Naive thymus-derived CD4-positive, alpha-beta T cell (primary cell): ENCODE measurements around the gene CAMTA1. TPM values are rescaled to one million over a fixed set of nuclear protein-coding genes. Genes with fewer than 3 reads are reported as not detected.

Experiments
- ATAC-seq: fragments of 150-1000 bp; cut with Tn5 transposase; 2 replicates; pipeline ENCODE4 v1.10.0; 2021; ENCODE audit warnings: mild to moderate bottlenecking, moderate library complexity
- CTCF ChIA-PET: fragments of 350-600 bp; sonication (Branson Sonifier 250); formaldehyde crosslinking; loops from one replicate; lab custom pipeline; 2021; ENCODE audit warnings: antibody characterized with exemption; lab: Charles Lee
- POLR2A ChIA-PET: fragments of 350-600 bp; sonication (Branson Sonifier 250); formaldehyde crosslinking; loops from one replicate; lab custom pipeline; 2021; ENCODE audit warnings: antibody characterized with exemption, inconsistent platforms; lab: Charles Lee
- DNase-seq, 9 donors: peaks; one replicate each; pipeline versions ENCODE4 v3.0.0 to v3.0.0-alpha.2; 2020 to 2022; ENCODE audit warnings: mixed read lengths in 1 of 9
- H3K27ac ChIP-seq: one replicate; pipeline ENCODE4 v1.7.0; 2013; ENCODE audit warnings: mild to moderate bottlenecking, low read depth, low read length, moderate library complexity
- H3K27me3 ChIP-seq, 2 donors: one replicate each; pipeline ENCODE4 v1.7.0; 2013; ENCODE audit warnings: low read length in 2 of 2, mild to moderate bottlenecking in 2 of 2, moderate library complexity in 2 of 2; ENCODE audit not compliant: control insufficient read depth in 2 of 2, insufficient read depth in 2 of 2
- H3K36me3 ChIP-seq, 3 experiments: 1 replicate in 2 of 3; 2 replicates in 1 of 3; pipeline ENCODE4 v1.7.0; 2013; ENCODE audit warnings: low read length in 3 of 3, mild to moderate bottlenecking in 3 of 3, moderate library complexity in 1 of 3; ENCODE audit not compliant: insufficient read depth in 3 of 3, control insufficient read depth in 2 of 3
- H3K4me1 ChIP-seq, 2 donors: one replicate each; pipeline ENCODE4 v1.7.0; 2013; ENCODE audit warnings: low read length in 2 of 2, mild to moderate bottlenecking in 2 of 2, moderate library complexity in 1 of 2; ENCODE audit not compliant: control insufficient read depth in 2 of 2, insufficient read depth in 2 of 2
- H3K4me3 ChIP-seq: 2 replicates; pipeline ENCODE4 v1.7.0; 2013; ENCODE audit warnings: mild to moderate bottlenecking, low read length
- H3K9me3 ChIP-seq, 3 experiments: 1 replicate in 2 of 3; 2 replicates in 1 of 3; pipeline ENCODE4 v1.7.0; 2013; ENCODE audit warnings: low read length in 3 of 3; ENCODE audit not compliant: control insufficient read depth in 2 of 3
- H3K27ac Mint-ChIP-seq, 9 donors: one replicate each; pipeline ENCODE4 v1.8.0; 2020 to 2022; ENCODE audit warnings: mixed read lengths in 9 of 9, mild to moderate bottlenecking in 8 of 9, moderate library complexity in 5 of 9, inconsistent platforms in 2 of 9
- H3K27me3 Mint-ChIP-seq, 5 donors: one replicate each; pipeline ENCODE4 v1.8.0; 2021 to 2022; ENCODE audit warnings: mixed read lengths in 5 of 5, mild to moderate bottlenecking in 1 of 5
- H3K36me3 Mint-ChIP-seq, 5 donors: one replicate each; pipeline ENCODE4 v1.8.0; 2020 to 2022; ENCODE audit warnings: mixed read lengths in 5 of 5, mild to moderate bottlenecking in 3 of 5, inconsistent platforms in 1 of 5
- H3K4me1 Mint-ChIP-seq, 7 donors: one replicate each; pipeline ENCODE4 v1.8.0; 2020 to 2022; ENCODE audit warnings: mixed read lengths in 7 of 7, mild to moderate bottlenecking in 3 of 7, inconsistent platforms in 1 of 7
- H3K4me3 Mint-ChIP-seq, 10 donors: one replicate each; pipeline ENCODE4 v1.8.0; 2020 to 2022; ENCODE audit warnings: mild to moderate bottlenecking in 10 of 10, mixed read lengths in 10 of 10, moderate library complexity in 6 of 10, inconsistent platforms in 2 of 10
- H3K9me3 Mint-ChIP-seq, 11 donors: one replicate each; pipeline ENCODE4 v1.8.0; 2020 to 2022; ENCODE audit warnings: mixed read lengths in 11 of 11, mild to moderate bottlenecking in 4 of 11, inconsistent platforms in 1 of 11, moderate library complexity in 1 of 11
- intact Hi-C, 2 donors: fragments of 100-400 bp; cut with micrococcal nuclease; formaldehyde crosslinking; loops; one replicate each; pipeline ENCODE4 v1.15.1; 2023
- polyA plus RNA-seq, 2 donors: library from polyadenylated mRNA; unstranded; fragments of 300-500 nt; fragmentation: Illumina TruSeq; gene quantifications; one replicate each; pipeline ENCODE4 v1.2.3, GENCODE V29; 2021
- total RNA-seq, 6 experiments: library from RNA in 5 of 6; stranded (reverse) in 5 of 6; gene quantifications; 1 replicate in 5 of 6; 2 replicates in 1 of 6; pipeline ENCODE4 v1.2.3 and lab custom pipeline; 2021 to 2026

CAMTA1 gene
- total and polyA plus RNA-seq, 7 experiments from 2014 or later: 38.1 to 68.6 (median 42.6) TPM

GRCh38 chr1:6987940-6988339 is 202.7 kb downstream of the CAMTA1 start:
- no peaks in the 10 kb centered on the region for H3K4me1 ChIP-seq
- H3K36me3 ChIP-seq: no peaks in the 10 kb centered on the region
- Mint-ChIP-seq H3K27me3 (peaks cover 13 to 22% (median 19%) of the 10 kb centered on the region in 5 donors), H3K9me3 (peaks cover 0 to 7% (median 0%) of the 10 kb centered on the region in 11 donors), H3K4me1 (no peaks in the 10 kb centered on the region), H3K27ac (no peak overlapping the region), H3K4me3 (no peak overlapping the region), H3K36me3 (no peaks in the 10 kb centered on the region)
- no peak overlapping the region for H3K4me3 ChIP-seq
- ChIA-PET POLR2A (no interaction called here), CTCF (no interaction called here)
- H3K27me3 ChIP-seq: no peaks in the 10 kb centered on the region
- H3K27ac ChIP-seq: no peak overlapping the region
- no peaks in the 10 kb centered on the region for H3K9me3 ChIP-seq
- intact Hi-C loops: no loop called here
- ATAC-seq: no peak
- DNase-seq: no peak

- Mint-ChIP-seq H3K9me3 (peaks cover 0 to 7% (median 0%) of the 10 kb centered on the region in 11 donors), H3K27me3 (peaks cover 7 to 20% (median 17%) of the 10 kb centered on the region in 5 donors), H3K4me3 (no peak overlapping the region), H3K27ac (no peak overlapping the region), H3K36me3 (no peaks in the 10 kb centered on the region), H3K4me1 (no peaks in the 10 kb centered on the region)
- H3K27me3 ChIP-seq: no peaks in the 10 kb centered on the region
- no peaks in the 10 kb centered on the region for H3K9me3 ChIP-seq
- intact Hi-C loops: no loop called here
- DNase-seq: no peak
- H3K4me3 ChIP-seq: no peak overlapping the region
- no peaks in the 10 kb centered on the region for H3K36me3 ChIP-seq
- no peak overlapping the region for H3K27ac ChIP-seq
- ChIA-PET CTCF (no interaction called here), POLR2A (no interaction called here)
- no peak for ATAC-seq
- no peaks in the 10 kb centered on the region for H3K4me1 ChIP-seq
Measured at GRCh38 chr1:6988796-6989195, 203.5 kb downstream of the CAMTA1 start.

GRCh38 chr1:6989212-6990159 is 204.2 kb downstream of the CAMTA1 start:
- intact Hi-C loops: no loop called here
- Mint-ChIP-seq H3K36me3 (peaks cover 0 to 3% (median 0%) of the 10 kb centered on the region in 5 donors), H3K4me1 (no peaks in the 10 kb centered on the region), H3K27me3 (peaks cover 7 to 22% (median 19%) of the 10 kb centered on the region in 5 donors), H3K9me3 (peaks cover 0 to 12% (median 2%) of the 10 kb centered on the region in 11 donors), H3K4me3 (no peak overlapping the region), H3K27ac (peak overlapping the region in 1 of 9 donors; percentile 9)
- H3K27me3 ChIP-seq: no peaks in the 10 kb centered on the region
- no peak overlapping the region for H3K27ac ChIP-seq
- no peak overlapping the region for H3K4me3 ChIP-seq
- no peaks in the 10 kb centered on the region for H3K9me3 ChIP-seq
- ATAC-seq (no peak), DNase-seq (no peak)
- POLR2A ChIA-PET: no interaction called here
- no peaks in the 10 kb centered on the region for H3K4me1 ChIP-seq
- no peaks in the 10 kb centered on the region for H3K36me3 ChIP-seq
- CTCF ChIA-PET: no interaction called here

- DNase-seq: no peak
- peaks cover 0 to under 1% (median 0%) of the 10 kb centered on the region in 7 donors for H3K4me1 Mint-ChIP-seq
- intact Hi-C loops: no loop called here
- peaks cover 0 to 3% (median 0%) of the 10 kb centered on the region in 5 donors for H3K36me3 Mint-ChIP-seq
- ATAC-seq: no peak
- Histone ChIP-seq H3K9me3 (no peaks in the 10 kb centered on the region), H3K27me3 (no peaks in the 10 kb centered on the region), H3K27ac (no peak overlapping the region), H3K4me3 (no peak overlapping the region), H3K36me3 (no peaks in the 10 kb centered on the region), H3K4me1 (no peaks in the 10 kb centered on the region)
- ChIA-PET POLR2A (no interaction called here), CTCF (no interaction called here)
- H3K27ac Mint-ChIP-seq: no peak overlapping the region
- peaks cover 0 to 12% (median 2%) of the 10 kb centered on the region in 11 donors for H3K9me3 Mint-ChIP-seq
- H3K27me3 Mint-ChIP-seq: peaks cover 7 to 27% (median 13%) of the 10 kb centered on the region in 5 donors
- no peak overlapping the region for H3K4me3 Mint-ChIP-seq
Measured at GRCh38 chr1:6991266-6991665, 206.0 kb downstream of the CAMTA1 start.

GRCh38 chr1:6995789-6996188 is 210.5 kb downstream of the CAMTA1 start:
- Mint-ChIP-seq H3K36me3 (peaks cover 0 to 3% (median 0%) of the 10 kb centered on the region in 5 donors), H3K4me3 (no peak overlapping the region), H3K27ac (no peak overlapping the region), H3K9me3 (peaks cover 0 to 11% (median under 1%) of the 10 kb centered on the region in 11 donors), H3K27me3 (peaks cover 0 to 33% (median 11%) of the 10 kb centered on the region in 5 donors), H3K4me1 (peaks cover 0 to 8% (median 4%) of the 10 kb centered on the region in 7 donors)
- H3K9me3 ChIP-seq: no peaks in the 10 kb centered on the region
- H3K27me3 ChIP-seq: no peaks in the 10 kb centered on the region
- POLR2A ChIA-PET: no interaction called here
- DNase-seq (no peak), ATAC-seq (no peak)
- H3K4me3 ChIP-seq: no peak overlapping the region
- H3K36me3 ChIP-seq: no peaks in the 10 kb centered on the region
- intact Hi-C loops: no loop called here
- H3K27ac ChIP-seq: no peak overlapping the region
- CTCF ChIA-PET: no interaction called here
- H3K4me1 ChIP-seq: no peaks in the 10 kb centered on the region

GRCh38 chr1:6996371-6996770 is 211.1 kb downstream of the CAMTA1 start:
- DNase-seq (peak in 1 of 9 donors; percentile 3), ATAC-seq (no peak)
- no peak overlapping the region for H3K27ac ChIP-seq
- H3K36me3 ChIP-seq: no peaks in the 10 kb centered on the region
- no peaks in the 10 kb centered on the region for H3K4me1 ChIP-seq
- Mint-ChIP-seq H3K4me3 (no peak overlapping the region), H3K4me1 (peaks cover 0 to 8% (median 4%) of the 10 kb centered on the region in 7 donors), H3K36me3 (peaks cover 0 to 3% (median 0%) of the 10 kb centered on the region in 5 donors), H3K9me3 (peaks cover 0 to 11% (median 0%) of the 10 kb centered on the region in 11 donors), H3K27me3 (peaks cover 0 to 29% (median 11%) of the 10 kb centered on the region in 5 donors), H3K27ac (peak overlapping the region in 1 of 9 donors; percentile 18)
- POLR2A ChIA-PET: no interaction called here
- H3K4me3 ChIP-seq: no peak overlapping the region
- no peaks in the 10 kb centered on the region for H3K9me3 ChIP-seq
- CTCF ChIA-PET: no interaction called here
- no peaks in the 10 kb centered on the region for H3K27me3 ChIP-seq
- intact Hi-C loops: no loop called here
